Stomach smooth muscle (tissue), 2 donors: Measurements from ENCODE around the gene DGLUCY.
"Not testable (repeated sequence)": the region's sequence is repeated elsewhere in the genome, so short reads cannot be mapped to it uniquely, and the experiment has no call there.

ENCODE experiments used
- H3K27ac ChIP-seq: one replicate; pipeline ENCODE4 v1.7.0; 2013; ENCODE audit warnings: mild to moderate bottlenecking, low read length, inconsistent platforms
- H3K27me3 ChIP-seq, 2 donors: one replicate each; pipeline ENCODE4 v1.7.0; 2013; ENCODE audit warnings: low read length in 2 of 2; ENCODE audit not compliant: insufficient read depth in 2 of 2, control insufficient read depth in 1 of 2
- H3K36me3 ChIP-seq, 2 donors: one replicate each; pipeline ENCODE4 v1.7.0; 2013; ENCODE audit warnings: low read length in 2 of 2; ENCODE audit not compliant: control insufficient read depth in 2 of 2, insufficient read depth in 2 of 2
- H3K4me1 ChIP-seq: one replicate; pipeline ENCODE4 v1.7.0; 2013; ENCODE audit warnings: low read length; ENCODE audit not compliant: control insufficient read depth, insufficient read depth
- H3K4me3 ChIP-seq, 2 donors: one replicate each; pipeline ENCODE4 v1.7.0; 2013; ENCODE audit warnings: low read length in 2 of 2
- H3K9ac ChIP-seq, 2 donors: one replicate each; pipeline ENCODE4 v1.7.0; 2013; ENCODE audit warnings: low read length in 2 of 2, mild to moderate bottlenecking in 1 of 2
- H3K9me3 ChIP-seq, 2 donors: one replicate each; pipeline ENCODE4 v1.7.0; 2013; ENCODE audit warnings: low read length in 2 of 2; ENCODE audit not compliant: control insufficient read depth in 2 of 2
- donor health status: healthy.
- donor health status: Pancreatic carcinoma.

Gene DGLUCY

GRCh38 chr14:91245029-91245428 lies 131.2 kb downstream of the DGLUCY start:
- Histone ChIP-seq H3K27ac (no peak overlapping the region), H3K36me3 (no peaks in the 10 kb centered on the region), H3K27me3 (no peaks in the 10 kb centered on the region), H3K4me3 (no peak overlapping the region), H3K9ac (no peak overlapping the region), H3K9me3 (no peaks in the 10 kb centered on the region), H3K4me1 (peaks cover 20% of the 10 kb centered on the region)

GRCh38 chr14:91245616-91246015 lies 131.7 kb downstream of the DGLUCY start:
- not testable (repeated sequence) for H3K27ac ChIP-seq, H3K36me3 ChIP-seq

GRCh38 chr14:91246051-91246852 lies 132.4 kb downstream of the DGLUCY start:
- Histone ChIP-seq H3K36me3 (no peaks in the 10 kb centered on the region), H3K4me3 (no peak overlapping the region), H3K4me1 (peaks cover 22% of the 10 kb centered on the region), H3K27me3 (no peaks in the 10 kb centered on the region), H3K9ac (no peak overlapping the region), H3K27ac (no peak overlapping the region), H3K9me3 (no peaks in the 10 kb centered on the region)

More at GRCh38 chr14:91245616-91246015, 131.7 kb downstream of the DGLUCY start:
- not testable (repeated sequence) for H3K9ac ChIP-seq, H3K9me3 ChIP-seq, H3K27me3 ChIP-seq, H3K4me3 ChIP-seq
- peaks cover 22% of the 10 kb centered on the region for H3K4me1 ChIP-seq

- H3K9ac ChIP-seq: no peak overlapping the region
- H3K27ac ChIP-seq: peak overlapping the region; percentile 37
- no peak overlapping the region for H3K4me3 ChIP-seq
- H3K36me3 ChIP-seq: no peaks in the 10 kb centered on the region
- no peaks in the 10 kb centered on the region for H3K27me3 ChIP-seq
- peaks cover 17% of the 10 kb centered on the region for H3K4me1 ChIP-seq
- H3K9me3 ChIP-seq: no peaks in the 10 kb centered on the region
These were observed 136.2 kb downstream of the DGLUCY start for GRCh38 chr14:91249841-91250616.

- H3K27ac ChIP-seq: no peak overlapping the region
- no peaks in the 10 kb centered on the region for H3K27me3 ChIP-seq
These were observed 137.0 kb downstream of the DGLUCY start for GRCh38 chr14:91250912-91251311.

GRCh38 chr14:91252871-91253794 lies 139.3 kb downstream of the DGLUCY start:
- Histone ChIP-seq H3K4me1 (peaks cover 42% of the 10 kb centered on the region), H3K9ac (peak overlapping the region; percentile 58 to 66), H3K27ac (no peak overlapping the region)

More at GRCh38 chr14:91250912-91251311, 137.0 kb downstream of the DGLUCY start:
- Histone ChIP-seq H3K4me3 (no peak overlapping the region), H3K9ac (no peak overlapping the region), H3K9me3 (no peaks in the 10 kb centered on the region), H3K36me3 (no peaks in the 10 kb centered on the region), H3K4me1 (peaks cover 24% of the 10 kb centered on the region)

GRCh38 chr14:91253795-91254323 lies 140.0 kb downstream of the DGLUCY start:
- Histone ChIP-seq H3K4me1 (peaks cover 42% of the 10 kb centered on the region), H3K4me3 (peak overlapping the region; percentile 61 to 76), H3K9ac (peak overlapping the region; percentile 47 to 66), H3K27me3 (no peaks in the 10 kb centered on the region), H3K27ac (no peak overlapping the region), H3K9me3 (no peaks in the 10 kb centered on the region), H3K36me3 (no peaks in the 10 kb centered on the region)

More at GRCh38 chr14:91252871-91253794, 139.3 kb downstream of the DGLUCY start:
- Histone ChIP-seq H3K36me3 (no peaks in the 10 kb centered on the region), H3K27me3 (no peaks in the 10 kb centered on the region), H3K9me3 (no peaks in the 10 kb centered on the region), H3K4me3 (peak overlapping the region; percentile 61 to 76)

- H3K27me3 ChIP-seq: no peaks in the 10 kb centered on the region
- no peaks in the 10 kb centered on the region for H3K9me3 ChIP-seq
- peak overlapping the region; percentile 11 for H3K27ac ChIP-seq
- no peak overlapping the region for H3K4me3 ChIP-seq
- no peak overlapping the region for H3K9ac ChIP-seq
- peaks cover 42% of the 10 kb centered on the region for H3K4me1 ChIP-seq
- no peaks in the 10 kb centered on the region for H3K36me3 ChIP-seq
These were observed 140.6 kb downstream of the DGLUCY start for GRCh38 chr14:91254461-91254860.

GRCh38 chr14:91255026-91255695 lies 141.3 kb downstream of the DGLUCY start:
- H3K9ac ChIP-seq: no peak overlapping the region
- H3K9me3 ChIP-seq: no peaks in the 10 kb centered on the region
- no peaks in the 10 kb centered on the region for H3K36me3 ChIP-seq
- peak overlapping the region; percentile 11 for H3K27ac ChIP-seq
- no peak overlapping the region for H3K4me3 ChIP-seq
- no peaks in the 10 kb centered on the region for H3K27me3 ChIP-seq
- peaks cover 40% of the 10 kb centered on the region for H3K4me1 ChIP-seq
